Activated CD8-positive, alpha-beta memory T cell treated with anti-CD3 and anti-CD28 coated beads, Interleukin-2, amount 50 U/mL, for 24 hours (primary cell): ENCODE data around the gene MYO10.

ENCODE experiments used
- DNase-seq: peaks from one replicate; pipeline ENCODE4 v3.0.0-alpha.2; 2020; ENCODE audit errors: extremely low read depth

The MYO10 gene

DNA sequence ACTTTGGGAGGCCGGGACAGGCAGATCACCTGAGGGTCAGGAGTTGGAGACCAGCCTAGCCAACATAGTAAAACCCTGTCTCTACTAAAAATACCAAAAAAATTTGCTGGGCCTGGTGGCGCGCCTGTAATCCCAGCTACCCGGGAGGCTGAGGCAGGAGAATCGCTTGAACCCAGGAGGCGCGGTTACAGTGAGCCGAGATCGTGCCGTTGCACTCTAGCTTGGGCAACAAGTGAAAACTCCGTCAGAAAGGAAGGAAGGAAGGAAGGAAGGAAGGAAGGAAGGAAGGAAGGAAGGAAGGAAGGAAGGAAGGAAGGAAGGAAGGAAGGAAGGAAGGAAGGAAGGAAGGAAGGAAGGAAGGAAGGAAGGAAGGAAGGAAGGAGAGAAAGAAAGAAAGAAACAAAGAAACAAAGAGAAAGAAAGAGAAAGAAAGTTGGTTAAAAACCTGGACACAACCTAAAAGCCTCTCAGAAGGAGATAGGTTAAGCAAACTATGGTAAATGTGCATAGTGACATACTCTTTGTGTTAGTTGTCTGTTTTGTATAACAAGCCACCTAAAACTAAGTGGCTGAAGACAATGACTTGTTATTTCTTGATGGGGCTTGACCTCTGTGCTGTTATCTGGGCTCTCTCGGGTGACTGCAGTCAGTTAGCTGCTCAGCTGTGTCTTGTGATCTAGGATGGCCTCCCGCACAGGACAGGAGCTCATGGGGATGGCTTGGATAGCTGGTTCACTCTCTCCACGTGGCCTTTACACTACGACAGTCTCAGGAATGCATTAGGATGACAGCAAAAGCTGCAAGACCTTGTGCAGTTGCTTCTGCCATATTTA is 8.0 kb upstream of the MYO10 start:
- no peak for DNase-seq

DNA sequence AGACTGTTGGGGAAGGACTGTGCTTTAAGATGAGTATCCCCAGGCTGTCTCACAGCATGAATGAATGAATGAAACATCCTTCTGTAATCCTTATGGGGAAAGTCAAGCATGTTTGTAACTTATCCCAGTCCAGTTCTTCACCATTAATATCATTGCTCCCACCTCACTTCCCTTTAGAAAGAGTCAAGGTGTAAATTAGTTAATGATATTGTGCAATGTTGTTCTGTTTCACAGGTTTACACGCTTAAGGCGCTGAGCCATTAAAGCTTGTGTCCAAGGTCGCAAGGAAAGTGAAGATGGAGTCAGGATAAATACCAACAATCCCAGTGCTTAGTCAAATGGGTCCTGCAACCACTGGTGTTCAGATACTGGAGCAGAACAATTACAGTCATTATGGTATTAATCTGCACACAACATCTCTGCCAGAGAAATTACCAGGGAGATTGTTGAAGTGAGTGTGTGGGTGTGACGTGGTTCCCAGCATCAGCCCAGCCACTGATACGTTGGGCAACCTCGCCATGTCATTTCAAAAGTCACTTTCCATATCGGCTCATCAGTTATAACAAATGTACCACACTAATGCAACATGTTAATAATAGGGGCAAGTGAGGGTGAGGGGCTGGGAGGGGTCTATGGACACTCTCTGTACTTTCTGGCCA is 1.5 kb upstream of the MYO10 start:
- no peak for DNase-seq

GRCh38 chr5:16936989-16937438 is 926 bp upstream of the MYO10 start:
- DNase-seq: no peak

GRCh38 chr5:16935231-16936149 is 598 bp downstream of the MYO10 start:
- DNase-seq: no peak

DNA sequence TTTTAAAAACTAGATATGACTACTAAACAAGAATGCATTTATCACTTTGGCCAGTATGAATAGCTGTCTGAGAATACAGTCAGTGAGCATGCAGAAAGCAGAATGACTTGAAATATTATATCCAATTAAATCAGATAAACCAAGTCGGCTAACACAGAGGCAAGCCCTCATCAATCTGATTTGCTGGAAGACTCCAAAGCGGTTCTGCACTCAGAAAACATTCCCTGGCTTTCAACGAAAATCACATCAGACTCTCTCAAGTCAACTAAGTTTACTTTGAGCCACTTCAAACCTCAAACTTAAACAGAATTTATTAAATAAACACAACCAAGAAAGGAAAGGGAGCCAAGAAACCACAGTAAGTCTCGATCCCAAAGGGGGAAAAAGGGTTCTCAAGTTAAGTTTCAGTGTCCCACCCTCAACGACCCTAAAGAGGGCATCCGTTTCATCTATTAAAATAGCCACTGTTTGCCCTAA is 1.4 kb downstream of the MYO10 start:
- no peak for DNase-seq

DNA sequence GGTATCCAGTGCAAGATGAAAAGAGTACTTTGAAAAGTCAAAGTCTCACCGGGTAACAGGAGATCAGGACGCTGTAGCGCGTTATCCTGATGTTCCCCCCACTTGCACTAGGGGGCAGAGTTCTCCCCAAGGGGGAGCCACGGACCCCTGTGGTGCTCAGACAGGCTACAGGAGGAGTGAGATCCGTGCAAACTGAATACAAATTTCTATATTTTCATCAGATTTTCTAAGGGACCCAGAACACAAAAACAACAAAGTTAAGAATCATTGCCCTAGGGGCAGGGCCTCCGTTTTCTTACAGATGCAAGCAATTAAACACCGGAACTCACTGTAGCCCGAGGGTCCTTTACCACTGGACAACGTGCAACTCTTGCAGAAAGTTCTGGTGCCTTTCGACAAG is 2.0 kb downstream of the MYO10 start:
- no peak for DNase-seq

DNA sequence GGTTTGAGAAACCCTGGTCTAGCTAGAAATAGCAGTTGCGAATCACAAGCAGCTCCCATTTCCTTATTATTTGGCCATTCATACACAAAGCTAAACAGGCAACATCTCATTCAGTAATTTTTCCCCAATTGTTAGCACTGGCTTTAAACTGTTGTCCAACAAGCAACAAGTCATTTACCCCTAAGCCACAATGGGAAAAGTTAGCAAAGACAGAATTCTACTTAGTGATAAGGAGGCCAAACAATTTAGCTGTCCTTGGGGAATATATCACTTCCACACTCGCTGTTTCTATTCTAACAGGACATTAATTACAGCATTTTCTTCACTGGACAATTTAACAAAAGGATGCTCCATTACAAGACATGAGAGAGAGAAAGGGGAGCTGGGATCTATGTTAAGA is 2.8 kb downstream of the MYO10 start:
- no peak for DNase-seq

- DNase-seq: no peak
Observed at GRCh38 chr5:16932401-16932800, 3.7 kb downstream of the MYO10 start.

- DNase-seq: no peak
Observed at GRCh38 chr5:16931334-16932110, 4.6 kb downstream of the MYO10 start.

DNA sequence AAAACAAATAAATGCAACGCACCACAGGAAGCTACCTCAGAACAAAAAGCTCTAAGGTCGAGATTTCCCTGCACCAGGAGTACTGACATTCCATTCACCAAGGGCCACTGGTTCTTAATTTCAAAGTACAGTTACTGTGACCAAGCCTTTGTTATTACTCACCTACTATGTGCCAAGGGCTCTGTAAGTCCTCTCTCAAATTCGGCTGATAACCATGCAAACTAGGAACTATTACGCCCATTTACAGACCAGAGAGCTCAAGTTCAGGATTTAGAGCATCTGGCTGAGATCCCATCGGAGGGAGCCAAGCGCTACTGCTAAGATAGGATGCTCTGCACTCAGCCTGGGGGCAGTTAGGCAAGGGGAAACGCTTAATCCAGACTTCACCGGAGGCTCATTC is 5.6 kb downstream of the MYO10 start:
- DNase-seq: no peak

DNA sequence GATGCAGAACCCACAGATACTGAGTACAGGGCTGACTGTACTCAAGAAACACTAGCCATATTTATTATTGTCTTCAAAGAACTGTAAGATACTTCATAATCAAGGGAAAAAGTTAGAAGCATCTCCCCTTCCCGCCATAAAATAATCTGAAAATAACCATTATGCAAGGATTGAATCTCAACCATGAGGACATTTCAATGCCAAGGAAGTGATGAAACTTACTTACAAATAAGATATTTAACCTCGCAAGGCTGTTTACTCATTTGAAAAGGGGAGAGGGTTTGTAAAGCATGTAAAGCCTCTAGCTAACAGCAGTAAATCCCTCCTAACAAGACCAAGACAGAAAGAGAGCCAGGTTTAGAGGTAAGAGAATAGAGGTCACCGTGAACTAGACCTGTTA is 6.3 kb downstream of the MYO10 start:
- no peak for DNase-seq

DNA sequence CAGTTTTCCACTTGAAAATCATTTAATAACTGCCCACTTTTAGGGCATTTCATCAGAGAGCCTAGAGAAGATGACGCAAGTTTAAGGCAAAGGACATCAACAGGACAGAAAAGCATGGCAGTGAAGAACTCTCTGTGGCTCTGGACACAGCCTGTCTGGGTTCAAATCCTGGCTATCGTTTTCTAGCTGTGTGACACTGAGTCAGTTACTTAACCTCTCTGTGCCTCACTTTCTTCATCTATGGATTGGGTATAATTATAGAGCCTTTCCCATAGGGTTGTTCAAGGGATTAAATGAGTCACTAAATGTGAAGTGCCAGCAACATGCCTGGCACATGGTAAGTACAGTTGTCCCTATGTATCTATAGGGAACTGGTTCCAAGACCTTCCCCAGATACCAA is 6.7 kb downstream of the MYO10 start:
- no peak for DNase-seq

GRCh38 chr5:16927613-16928012 is 8.5 kb downstream of the MYO10 start:
- DNase-seq: no peak

DNA sequence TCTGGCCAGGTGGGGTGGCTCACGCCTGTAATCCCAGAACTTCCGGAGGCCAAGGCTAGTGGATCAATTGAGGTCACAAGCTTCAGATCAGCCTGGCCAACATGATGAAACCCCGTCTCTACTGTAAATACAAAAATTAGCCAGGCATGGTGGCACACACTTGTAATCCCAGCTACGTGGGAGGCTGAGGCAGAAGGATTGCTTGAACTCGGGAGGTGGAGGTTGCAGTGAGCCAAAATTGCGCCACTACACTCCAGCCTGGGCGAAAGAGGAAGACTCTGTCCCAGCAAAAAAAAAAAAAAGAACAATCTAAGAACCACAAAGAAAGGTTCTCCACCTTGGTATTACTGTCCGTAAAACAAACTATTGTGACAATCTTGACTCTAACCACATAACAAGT is 9.7 kb downstream of the MYO10 start:
- no peak for DNase-seq

GRCh38 chr5:16924206-16924605 is 11.9 kb downstream of the MYO10 start:
- no peak for DNase-seq

GRCh38 chr5:16922430-16922829 is 13.7 kb downstream of the MYO10 start:
- no peak for DNase-seq

GRCh38 chr5:16921211-16921610 is 14.9 kb downstream of the MYO10 start:
- DNase-seq: no peak

DNA sequence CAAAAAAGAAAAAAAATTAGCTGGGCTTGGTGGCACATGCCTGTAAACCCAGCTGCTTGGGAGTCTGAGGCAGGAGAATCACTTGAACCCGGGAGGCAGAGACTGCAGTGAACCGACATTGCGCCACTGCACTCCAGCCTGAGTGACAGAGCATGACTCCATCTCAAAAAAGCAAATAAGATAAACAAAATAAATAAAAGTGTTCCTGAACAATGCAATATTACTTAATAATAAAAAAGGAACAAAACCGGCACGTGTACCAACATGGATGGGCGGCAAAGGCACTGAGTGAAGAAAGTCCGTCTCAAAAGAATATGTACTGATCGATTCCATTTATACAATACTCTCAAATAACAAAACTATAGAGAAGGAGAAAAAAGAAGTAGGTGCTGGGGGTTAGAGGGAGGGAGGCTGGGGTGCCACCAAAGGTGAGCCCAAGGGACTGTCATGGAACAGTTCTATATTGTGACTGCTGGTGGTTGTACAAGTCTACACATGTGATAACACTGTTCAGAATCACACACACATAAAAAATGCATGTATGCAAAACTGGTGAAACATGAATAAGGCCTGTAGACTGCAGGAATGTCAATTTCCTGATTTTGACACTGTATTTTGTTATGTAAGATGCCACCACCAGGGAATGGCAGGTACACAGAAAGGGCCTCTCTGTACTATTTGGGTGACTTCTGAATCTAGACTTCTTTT is 15.8 kb downstream of the MYO10 start:
- no peak for DNase-seq

DNA sequence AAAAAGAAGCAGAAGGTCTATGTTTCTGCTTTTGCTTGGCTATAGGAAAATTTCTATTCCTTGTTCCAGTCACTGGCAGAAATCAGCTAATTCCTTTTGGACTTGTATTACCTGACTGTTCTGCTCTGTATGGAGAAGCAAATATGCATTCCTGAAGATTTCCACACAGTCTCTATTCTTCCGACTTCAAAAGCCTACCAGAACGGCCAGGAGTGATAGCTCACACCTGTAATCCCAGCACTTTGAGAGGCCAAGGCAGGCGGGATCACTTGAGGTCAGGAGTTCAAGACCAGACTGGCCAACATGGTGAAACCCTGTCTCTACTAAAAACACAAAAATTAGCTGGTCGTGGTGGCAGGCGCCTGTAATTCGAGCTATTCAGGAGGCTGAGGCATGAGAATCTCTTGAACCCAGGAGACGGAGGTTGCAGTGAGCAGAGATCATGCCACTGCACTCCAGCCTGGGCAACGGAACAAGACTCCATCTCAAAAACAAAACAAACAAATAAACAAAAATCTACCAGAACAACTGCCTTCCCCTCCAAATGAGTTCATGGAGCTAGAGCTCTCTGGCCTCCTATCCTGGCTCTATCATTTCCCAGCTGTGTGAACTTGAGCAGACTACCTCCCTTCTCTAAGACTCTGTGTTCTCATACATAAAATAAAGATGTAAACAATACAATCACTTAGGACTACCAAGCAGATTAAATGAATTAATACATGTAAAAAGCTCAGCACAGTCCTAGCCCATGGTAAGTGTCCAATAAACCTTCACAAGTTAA is 17.0 kb downstream of the MYO10 start:
- no peak for DNase-seq

DNA sequence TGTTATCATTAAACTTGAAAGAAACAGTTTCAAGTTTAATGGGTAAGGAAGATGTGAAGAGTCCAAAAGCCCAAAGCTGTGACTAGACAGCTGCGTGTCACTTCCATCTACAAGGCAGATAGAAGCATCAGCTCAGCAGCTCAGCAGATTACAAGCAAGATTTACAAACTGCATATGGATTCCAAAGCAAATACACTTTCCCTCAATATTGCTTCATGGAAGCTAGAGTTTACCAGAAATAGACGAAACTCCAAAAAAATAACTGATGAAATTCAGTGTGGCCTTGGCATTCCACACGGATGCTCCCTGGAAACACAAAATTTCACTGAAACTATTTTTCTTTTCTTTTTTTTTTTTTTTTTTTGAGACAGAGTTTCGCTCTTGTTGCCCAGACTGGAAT is 17.9 kb downstream of the MYO10 start:
- no peak for DNase-seq
